CD4-positive, alpha-beta memory T cell (primary cell): ENCODE data around the gene FAM13B. TPM values are rescaled to one million over a fixed set of nuclear protein-coding genes. Genes with fewer than 3 reads are reported as not detected.
A peak's percentile ranks its signal among the peaks of the same experiment; 100 is the strongest.
"Not testable (repeated sequence)": the region's sequence is repeated elsewhere in the genome, so short reads cannot be mapped to it uniquely, and the experiment has no call there.

ENCODE experiments used
- CTCF ChIA-PET: fragments of 350-600 bp; sonication (Branson Sonifier 250); formaldehyde crosslinking; loops from one replicate; lab custom pipeline; 2021; ENCODE audit warnings: inconsistent platforms; ENCODE audit not compliant: partially characterized antibody; lab: Charles Lee
- POLR2A ChIA-PET: fragments of 350-600 bp; sonication (Branson Sonifier 250); formaldehyde crosslinking; loops from one replicate; lab custom pipeline; 2021; ENCODE audit not compliant: partially characterized antibody; lab: Charles Lee
- DNase-seq, 5 donors: peaks; one replicate each; pipeline versions ENCODE4 v3.0.0 to v3.0.0-alpha.2; 2020 to 2022; ENCODE audit warnings: mixed read lengths in 1 of 5
- H3K27ac ChIP-seq: one replicate; pipeline ENCODE4 v1.7.0; 2013; ENCODE audit warnings: low read depth, low read length
- H3K27me3 ChIP-seq: 2 replicates; pipeline ENCODE4 v1.7.0; 2013; ENCODE audit warnings: mild to moderate bottlenecking, low read length, moderate library complexity; ENCODE audit not compliant: insufficient read depth
- H3K36me3 ChIP-seq: 2 replicates; pipeline ENCODE4 v1.7.0; 2013; ENCODE audit warnings: mild to moderate bottlenecking, low read length, moderate library complexity; ENCODE audit not compliant: insufficient read depth
- H3K4me1 ChIP-seq: 2 replicates; pipeline ENCODE4 v1.7.0; 2013; ENCODE audit warnings: mild to moderate bottlenecking, low read length, moderate library complexity; ENCODE audit not compliant: insufficient read depth
- H3K4me3 ChIP-seq, 2 donors: one replicate each; pipeline ENCODE4 v1.7.0; 2013; ENCODE audit warnings: low read length in 2 of 2, mild to moderate bottlenecking in 1 of 2
- H3K9me3 ChIP-seq, 2 donors: one replicate each; pipeline ENCODE4 v1.7.0; 2013; ENCODE audit warnings: low read length in 2 of 2, control low read depth in 1 of 2; ENCODE audit not compliant: control insufficient read depth in 1 of 2
- H3K27ac Mint-ChIP-seq, 7 donors: one replicate each; pipeline ENCODE4 v1.8.0; 2020 to 2021; ENCODE audit warnings: mixed read lengths in 7 of 7, mild to moderate bottlenecking in 6 of 7, inconsistent platforms in 3 of 7, moderate library complexity in 3 of 7
- H3K27me3 Mint-ChIP-seq, 2 donors: one replicate each; pipeline ENCODE4 v1.8.0; 2020 to 2021; ENCODE audit warnings: mixed read lengths in 2 of 2
- H3K36me3 Mint-ChIP-seq, 2 donors: one replicate each; pipeline ENCODE4 v1.8.0; 2020 to 2021; ENCODE audit warnings: mixed read lengths in 2 of 2, inconsistent platforms in 1 of 2, mild to moderate bottlenecking in 1 of 2
- H3K4me1 Mint-ChIP-seq, 4 donors: one replicate each; pipeline ENCODE4 v1.8.0; 2020 to 2021; ENCODE audit warnings: mixed read lengths in 4 of 4, mild to moderate bottlenecking in 1 of 4
- H3K4me3 Mint-ChIP-seq, 8 donors: one replicate each; pipeline ENCODE4 v1.8.0; 2020 to 2021; ENCODE audit warnings: mixed read lengths in 8 of 8, mild to moderate bottlenecking in 7 of 8, moderate library complexity in 6 of 8, inconsistent platforms in 3 of 8
- H3K9me3 Mint-ChIP-seq, 8 donors: one replicate each; pipeline ENCODE4 v1.8.0; 2020 to 2021; ENCODE audit warnings: mixed read lengths in 8 of 8, mild to moderate bottlenecking in 5 of 8, inconsistent platforms in 3 of 8, moderate library complexity in 1 of 8
- intact Hi-C: fragments of 100-400 bp; cut with micrococcal nuclease; formaldehyde crosslinking; loops from one replicate; pipeline ENCODE4 v1.15.1; 2023
- polyA plus RNA-seq, 2 donors: library from polyadenylated mRNA; unstranded; fragments of 300-500 nt; fragmentation: Illumina TruSeq; gene quantifications; one replicate each; pipeline ENCODE4 v1.2.3, GENCODE V29; 2021
- total RNA-seq, 2 experiments: library from RNA; stranded (reverse); gene quantifications; one replicate each; pipeline ENCODE4 v1.2.3, GENCODE V29; 2021

FAM13B gene
- total and polyA plus RNA-seq, 4 experiments from 2014 or later: 14.4 to 66.6 (median 45.5) TPM

DNA sequence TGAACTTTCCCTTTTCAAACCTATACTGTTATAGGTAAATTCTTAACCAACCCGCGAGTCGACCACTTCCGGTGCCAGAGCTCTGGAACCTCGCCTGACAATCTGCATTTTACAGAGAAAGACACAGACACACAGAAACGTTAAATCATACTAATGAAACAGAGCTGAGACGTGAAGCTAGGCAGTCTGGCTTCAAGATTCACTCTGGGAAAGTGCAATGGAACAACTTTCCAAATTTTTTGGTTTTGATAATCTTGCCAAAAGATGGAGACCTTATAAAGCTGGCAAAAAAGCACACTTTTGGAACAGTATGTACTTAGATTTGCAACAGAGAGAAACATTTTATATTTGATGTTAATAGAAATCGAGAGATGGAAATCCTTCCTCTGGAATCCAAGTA lies 35.1 kb upstream of the FAM13B start:
- Mint-ChIP-seq H3K27ac (no peak overlapping the region), H3K36me3 (no peaks in the 10 kb centered on the region), H3K9me3 (no peaks in the 10 kb centered on the region), H3K4me3 (no peak overlapping the region), H3K4me1 (peaks cover 6 to 10% (median 6%) of the 10 kb centered on the region in 4 donors), H3K27me3 (peaks cover 0 to 2% of the 10 kb centered on the region in 2 donors)
- no peaks in the 10 kb centered on the region for H3K36me3 ChIP-seq
- H3K4me3 ChIP-seq: no peak overlapping the region
- H3K27me3 ChIP-seq: no peaks in the 10 kb centered on the region
- POLR2A ChIA-PET: no interaction called here
- no peak overlapping the region for H3K27ac ChIP-seq
- DNase-seq: no peak
- H3K4me1 ChIP-seq: no peaks in the 10 kb centered on the region
- CTCF ChIA-PET: interaction anchor here (0.7 to 8.0 kb wide), 9 partner anchors 10 to 1809 kb away, joined by 3 to 136 read pairs (median 13); partner anchors contain the start of gene FAM13B
- no peaks in the 10 kb centered on the region for H3K9me3 ChIP-seq
- intact Hi-C loops: loop anchor here (1.0 kb wide), 3 partner anchors 32 to 439 kb away; no protein-coding TSS in a partner anchor

DNA sequence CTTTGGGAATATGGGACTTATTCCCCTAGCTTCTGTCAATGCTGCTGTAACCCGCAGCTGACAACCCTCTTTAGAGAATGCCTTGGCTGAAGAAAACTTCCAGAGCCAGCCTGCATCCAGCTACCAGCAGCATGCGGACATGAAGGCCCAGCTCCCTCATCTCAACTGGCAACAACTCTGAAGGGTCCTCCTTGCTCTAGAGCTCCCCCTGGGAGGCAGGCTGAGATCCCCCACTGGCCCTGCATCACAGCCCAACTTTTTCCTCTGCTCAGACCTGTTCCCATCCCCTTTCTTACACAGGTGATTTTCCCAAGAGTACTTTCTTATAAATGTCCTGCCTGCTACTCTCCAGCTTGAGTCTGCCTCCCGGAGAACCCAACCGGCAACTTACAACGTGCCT lies 32.2 kb upstream of the FAM13B start:
- intact Hi-C loops: no loop called here
- H3K27ac Mint-ChIP-seq: peak overlapping the region in 2 of 7 donors; percentile 7 to 29
- POLR2A ChIA-PET: no interaction called here
- H3K4me1 Mint-ChIP-seq: peaks cover 3 to 6% (median 5%) of the 10 kb centered on the region in 4 donors
- no peaks in the 10 kb centered on the region for H3K9me3 ChIP-seq
- no peak for DNase-seq
- no peaks in the 10 kb centered on the region for H3K4me1 ChIP-seq
- H3K9me3 Mint-ChIP-seq: no peaks in the 10 kb centered on the region
- H3K27me3 Mint-ChIP-seq: peaks cover 0 to 2% of the 10 kb centered on the region in 2 donors
- H3K36me3 ChIP-seq: no peaks in the 10 kb centered on the region
- no peaks in the 10 kb centered on the region for H3K27me3 ChIP-seq
- H3K36me3 Mint-ChIP-seq: no peaks in the 10 kb centered on the region
- CTCF ChIA-PET: interaction anchor here (0.6 to 8.0 kb wide), 11 partner anchors 12 to 434 kb away, joined by 3 to 136 read pairs (median 3); partner anchors contain the start of gene FAM13B
- no peak overlapping the region for H3K27ac ChIP-seq
- H3K4me3 Mint-ChIP-seq: no peak overlapping the region
- H3K4me3 ChIP-seq: no peak overlapping the region

- no peak overlapping the region for H3K4me3 ChIP-seq
- no peaks in the 10 kb centered on the region for H3K27me3 ChIP-seq
- CTCF ChIA-PET: interaction anchor here (0.7 to 8.0 kb wide), 10 partner anchors 13 to 434 kb away, joined by 3 to 136 read pairs (median 4); partner anchors contain the start of gene FAM13B
- no peak for DNase-seq
- peaks cover 0 to 2% of the 10 kb centered on the region in 2 donors for H3K27me3 Mint-ChIP-seq
- H3K27ac Mint-ChIP-seq: peak overlapping the region in 2 of 7 donors; percentile 7 to 69
- intact Hi-C loops: no loop called here
- no peaks in the 10 kb centered on the region for H3K36me3 ChIP-seq
- POLR2A ChIA-PET: no interaction called here
- H3K27ac ChIP-seq: no peak overlapping the region
- no peak overlapping the region for H3K4me3 Mint-ChIP-seq
- H3K4me1 Mint-ChIP-seq: peaks cover 3 to 6% (median 5%) of the 10 kb centered on the region in 4 donors
- no peaks in the 10 kb centered on the region for H3K4me1 ChIP-seq
- no peaks in the 10 kb centered on the region for H3K9me3 Mint-ChIP-seq
- no peaks in the 10 kb centered on the region for H3K9me3 ChIP-seq
- H3K36me3 Mint-ChIP-seq: no peaks in the 10 kb centered on the region
Observed at GRCh38 chr5:138064526-138064925, 31.6 kb upstream of the FAM13B start.

DNA sequence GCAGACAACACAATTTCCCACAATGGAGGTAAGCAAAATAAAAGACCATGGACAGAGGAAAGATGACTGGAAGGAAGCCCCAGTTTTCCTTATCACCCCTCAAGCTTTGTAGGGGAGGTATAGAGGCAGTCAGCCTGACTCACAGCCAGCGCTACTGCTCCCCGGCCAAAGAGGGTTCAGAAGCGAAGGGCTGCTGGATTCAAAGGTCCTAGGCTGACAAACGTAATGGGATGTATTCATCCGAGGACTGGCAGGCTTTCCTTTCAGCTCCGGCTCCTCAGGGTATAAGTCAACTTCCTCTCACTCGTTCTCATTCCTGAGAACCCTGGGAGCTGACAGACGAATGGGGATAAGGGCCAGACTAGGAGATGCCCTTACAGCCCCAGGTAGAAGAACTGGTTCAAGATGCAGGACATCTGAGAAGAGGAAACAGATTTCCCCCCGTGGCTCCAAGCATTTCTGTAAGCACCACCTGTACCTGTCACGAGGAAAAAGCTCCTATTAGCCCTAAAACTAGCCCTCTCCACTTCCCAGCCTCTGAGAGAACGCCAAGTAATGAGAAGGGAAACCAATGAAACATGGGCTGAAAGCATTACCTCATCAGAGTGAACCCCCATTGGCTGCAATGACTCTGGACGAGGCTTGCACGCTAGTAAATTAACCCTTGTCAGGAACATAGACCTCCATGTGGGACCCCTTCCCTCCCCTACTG lies 22.1 kb upstream of the FAM13B start:
- no peaks in the 10 kb centered on the region for H3K36me3 ChIP-seq
- intact Hi-C loops: no loop called here
- H3K36me3 Mint-ChIP-seq: no peaks in the 10 kb centered on the region
- H3K27ac ChIP-seq: no peak overlapping the region
- H3K9me3 Mint-ChIP-seq: no peaks in the 10 kb centered on the region
- POLR2A ChIA-PET: no interaction called here
- peaks cover 0 to 1% of the 10 kb centered on the region in 2 donors for H3K27me3 Mint-ChIP-seq
- no peaks in the 10 kb centered on the region for H3K9me3 ChIP-seq
- H3K27ac Mint-ChIP-seq: no peak overlapping the region
- H3K4me1 Mint-ChIP-seq: peaks cover 2 to 11% (median 7%) of the 10 kb centered on the region in 4 donors
- no peaks in the 10 kb centered on the region for H3K27me3 ChIP-seq
- DNase-seq: no peak
- no peak overlapping the region for H3K4me3 Mint-ChIP-seq
- no peaks in the 10 kb centered on the region for H3K4me1 ChIP-seq
- CTCF ChIA-PET: interaction anchor here (1.0 kb wide), 1 partner anchor 14 kb away, joined by 3 read pairs; no protein-coding TSS in a partner anchor
- no peak overlapping the region for H3K4me3 ChIP-seq

DNA sequence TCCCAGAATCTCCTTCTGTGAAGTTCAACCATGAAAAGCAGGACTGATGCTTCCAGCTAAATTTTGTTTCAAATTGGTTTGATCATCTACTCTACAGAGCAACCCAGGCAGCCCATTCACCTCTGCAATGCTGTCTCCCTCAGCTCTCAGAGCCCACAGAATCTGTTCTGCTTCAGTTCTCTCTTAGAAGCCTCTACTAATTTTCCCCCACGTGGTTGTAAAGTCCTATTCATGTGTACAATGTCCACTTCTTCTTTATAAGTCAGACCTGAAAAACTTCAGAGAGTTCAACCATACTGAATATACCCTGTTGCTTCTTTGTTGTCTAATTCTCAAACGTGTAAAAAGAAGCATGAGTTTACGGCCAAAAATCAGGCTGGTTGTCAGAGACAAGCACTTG lies 21.3 kb upstream of the FAM13B start:
- Histone ChIP-seq H3K4me1 (no peaks in the 10 kb centered on the region), H3K4me3 (no peak overlapping the region), H3K36me3 (no peaks in the 10 kb centered on the region), H3K27ac (no peak overlapping the region), H3K27me3 (no peaks in the 10 kb centered on the region), H3K9me3 (no peaks in the 10 kb centered on the region)
- no peak overlapping the region for H3K4me3 Mint-ChIP-seq
- peaks cover 0 to 1% of the 10 kb centered on the region in 2 donors for H3K27me3 Mint-ChIP-seq
- intact Hi-C loops: no loop called here
- DNase-seq: no peak
- H3K36me3 Mint-ChIP-seq: no peaks in the 10 kb centered on the region
- peak overlapping the region in 1 of 7 donors; percentile 29 for H3K27ac Mint-ChIP-seq
- H3K4me1 Mint-ChIP-seq: peaks cover 2 to 11% (median 7%) of the 10 kb centered on the region in 4 donors
- POLR2A ChIA-PET: interaction anchor here (1.0 kb wide), 1 partner anchor 26 kb away, joined by 3 read pairs; no protein-coding TSS in a partner anchor
- no peaks in the 10 kb centered on the region for H3K9me3 Mint-ChIP-seq
- CTCF ChIA-PET: interaction anchor here (1.0 to 1.8 kb wide), 4 partner anchors 15 to 312 kb away, joined by 3 to 5 read pairs (median 3); no protein-coding TSS in a partner anchor

GRCh38 chr5:138053554-138053953 lies 20.7 kb upstream of the FAM13B start:
- Mint-ChIP-seq H3K27me3 (peaks cover 0 to 1% of the 10 kb centered on the region in 2 donors), H3K36me3 (no peaks in the 10 kb centered on the region), H3K9me3 (no peaks in the 10 kb centered on the region), H3K27ac (peak overlapping the region in 1 of 7 donors; percentile 29), H3K4me1 (peaks cover 2 to 11% (median 7%) of the 10 kb centered on the region in 4 donors), H3K4me3 (no peak overlapping the region)
- intact Hi-C loops: no loop called here
- CTCF ChIA-PET: interaction anchor here (1.1 to 1.8 kb wide), 3 partner anchors 16 to 311 kb away, joined by 3 to 5 read pairs (median 3); no protein-coding TSS in a partner anchor
- H3K27ac ChIP-seq: no peak overlapping the region
- POLR2A ChIA-PET: interaction anchor here (1.0 kb wide), 1 partner anchor 25 kb away, joined by 3 read pairs; no protein-coding TSS in a partner anchor
- no peaks in the 10 kb centered on the region for H3K4me1 ChIP-seq
- DNase-seq: no peak
- no peak overlapping the region for H3K4me3 ChIP-seq
- H3K27me3 ChIP-seq: no peaks in the 10 kb centered on the region
- no peaks in the 10 kb centered on the region for H3K9me3 ChIP-seq
- no peaks in the 10 kb centered on the region for H3K36me3 ChIP-seq

GRCh38 chr5:138052718-138053117 lies 19.8 kb upstream of the FAM13B start:
- H3K27ac Mint-ChIP-seq, H3K27me3 ChIP-seq, H3K36me3 Mint-ChIP-seq, intact Hi-C loops, DNase-seq, H3K4me3 ChIP-seq, H3K36me3 ChIP-seq, H3K9me3 Mint-ChIP-seq, H3K4me1 ChIP-seq, H3K27me3 Mint-ChIP-seq, POLR2A ChIA-PET, H3K4me3 Mint-ChIP-seq, H3K27ac ChIP-seq, H3K9me3 ChIP-seq: not testable (repeated sequence)
- H3K4me1 Mint-ChIP-seq: peaks cover 2 to 11% (median 7%) of the 10 kb centered on the region in 4 donors
- CTCF ChIA-PET: interaction anchor here (1.6 to 1.8 kb wide), 2 partner anchors 16 to 310 kb away, joined by 3 to 5 read pairs; no protein-coding TSS in a partner anchor
